Measurements from ENCODE around the gene FUT8. TPM values are rescaled to one million over a fixed set of nuclear protein-coding genes. Genes with fewer than 3 reads are reported as not detected.

The FUT8 gene
- total RNA-seq (2012; rRNA removed), result 60.9 and 81.1 TPM in 2 replicates

GRCh38 chr14:65412032-65412846 is at the start of gene FUT8:
FUT8 (plus strand) TSS chr14:65412730; CDS start chr14:65561564, 148,834 bp downstream.
- Histone ChIP-seq H3K4me2 (ENCODE audit: low read length) (peak within 1 kb of the TSS; percentile 96), H3K4me1 (ENCODE audit: control insufficient read depth, insufficient read depth, low read length) (peaks cover 17% of the 10 kb centered on the region), H3K9ac (ENCODE audit: low read depth, low read length) (peak within 1 kb of the TSS; percentile 96), H3K36me3 (ENCODE audit: insufficient read depth, low read length) (no peaks in the 10 kb centered on the region), H3K4me3 (ENCODE audit: low read length) (peak within 1 kb of the TSS; percentile 89), H3K9me3 (replicated peaks; ENCODE audit: low read length) (no peaks in the 10 kb centered on the region), H3K27me3 (ENCODE audit: control insufficient read depth, insufficient read depth, low read length) (no peaks in the 10 kb centered on the region)

GRCh38 chr14:65366802-65367565 is 45.5 kb upstream of the FUT8 start:
- Histone ChIP-seq H3K4me1 (ENCODE audit: control insufficient read depth, insufficient read depth, low read length) (peaks cover 5% of the 10 kb centered on the region), H3K4me2 (ENCODE audit: low read length) (no peak overlapping the region), H3K36me3 (ENCODE audit: insufficient read depth, low read length) (no peaks in the 10 kb centered on the region), H3K4me3 (ENCODE audit: low read length) (no peak overlapping the region), H3K27me3 (ENCODE audit: control insufficient read depth, insufficient read depth, low read length) (no peaks in the 10 kb centered on the region), H3K9ac (ENCODE audit: low read depth, low read length) (no peak overlapping the region), H3K9me3 (replicated peaks; ENCODE audit: low read length) (no peaks in the 10 kb centered on the region)

- Histone ChIP-seq H3K27me3 (ENCODE audit: control insufficient read depth, insufficient read depth, low read length) (no peaks in the 10 kb centered on the region), H3K9ac (ENCODE audit: low read depth, low read length) (no peak overlapping the region), H3K4me2 (ENCODE audit: low read length) (no peak overlapping the region), H3K9me3 (replicated peaks; ENCODE audit: low read length) (no peaks in the 10 kb centered on the region), H3K36me3 (ENCODE audit: insufficient read depth, low read length) (no peaks in the 10 kb centered on the region), H3K4me1 (ENCODE audit: control insufficient read depth, insufficient read depth, low read length) (peaks cover 4% of the 10 kb centered on the region), H3K4me3 (ENCODE audit: low read length) (no peak overlapping the region)
Observed at GRCh38 chr14:65369560-65369959, 43.0 kb upstream of the FUT8 start.

- no peak overlapping the region for H3K4me2 ChIP-seq (ENCODE audit: low read length)
- peaks cover 4% of the 10 kb centered on the region for H3K4me1 ChIP-seq (ENCODE audit: control insufficient read depth, insufficient read depth, low read length)
- no peak overlapping the region for H3K9ac ChIP-seq (ENCODE audit: low read depth, low read length)
- H3K9me3 ChIP-seq (replicated peaks; ENCODE audit: low read length), result no peaks in the 10 kb centered on the region
- no peaks in the 10 kb centered on the region for H3K27me3 ChIP-seq (ENCODE audit: control insufficient read depth, insufficient read depth, low read length)
- no peak overlapping the region for H3K4me3 ChIP-seq (ENCODE audit: low read length)
- no peaks in the 10 kb centered on the region for H3K36me3 ChIP-seq (ENCODE audit: insufficient read depth, low read length)
Observed at GRCh38 chr14:65370801-65371248, 41.7 kb upstream of the FUT8 start.

GRCh38 chr14:65371784-65372183 is 40.7 kb upstream of the FUT8 start:
- H3K27me3 ChIP-seq (ENCODE audit: control insufficient read depth, insufficient read depth, low read length), result no peaks in the 10 kb centered on the region
- H3K9me3 ChIP-seq (replicated peaks; ENCODE audit: low read length), result no peaks in the 10 kb centered on the region
- H3K4me3 ChIP-seq (ENCODE audit: low read length), result no peak overlapping the region
- peaks cover 4% of the 10 kb centered on the region for H3K4me1 ChIP-seq (ENCODE audit: control insufficient read depth, insufficient read depth, low read length)
- no peaks in the 10 kb centered on the region for H3K36me3 ChIP-seq (ENCODE audit: insufficient read depth, low read length)
- no peak overlapping the region for H3K4me2 ChIP-seq (ENCODE audit: low read length)
- no peak overlapping the region for H3K9ac ChIP-seq (ENCODE audit: low read depth, low read length)

GRCh38 chr14:65373016-65373670 is 39.4 kb upstream of the FUT8 start:
- Histone ChIP-seq H3K4me3 (ENCODE audit: low read length) (peak overlapping the region; percentile 48), H3K27me3 (ENCODE audit: control insufficient read depth, insufficient read depth, low read length) (peaks cover 3% of the 10 kb centered on the region), H3K36me3 (ENCODE audit: insufficient read depth, low read length) (no peaks in the 10 kb centered on the region), H3K9me3 (replicated peaks; ENCODE audit: low read length) (no peaks in the 10 kb centered on the region), H3K9ac (ENCODE audit: low read depth, low read length) (no peak overlapping the region), H3K4me1 (ENCODE audit: control insufficient read depth, insufficient read depth, low read length) (peaks cover 4% of the 10 kb centered on the region), H3K4me2 (ENCODE audit: low read length) (peak overlapping the region; percentile 78)

GRCh38 chr14:65373671-65374039 is 38.9 kb upstream of the FUT8 start:
- H3K27me3 ChIP-seq (ENCODE audit: control insufficient read depth, insufficient read depth, low read length), result peaks cover 3% of the 10 kb centered on the region
- H3K4me3 ChIP-seq (ENCODE audit: low read length), result peak overlapping the region; percentile 48
- H3K4me2 ChIP-seq (ENCODE audit: low read length), result peak overlapping the region; percentile 78
- peaks cover 4% of the 10 kb centered on the region for H3K4me1 ChIP-seq (ENCODE audit: control insufficient read depth, insufficient read depth, low read length)
- no peaks in the 10 kb centered on the region for H3K36me3 ChIP-seq (ENCODE audit: insufficient read depth, low read length)
- H3K9me3 ChIP-seq (replicated peaks; ENCODE audit: low read length), result no peaks in the 10 kb centered on the region
- no peak overlapping the region for H3K9ac ChIP-seq (ENCODE audit: low read depth, low read length)

GRCh38 chr14:65377576-65377975 is 35.0 kb upstream of the FUT8 start:
- H3K9me3 ChIP-seq (replicated peaks; ENCODE audit: low read length), result no peaks in the 10 kb centered on the region
- no peaks in the 10 kb centered on the region for H3K36me3 ChIP-seq (ENCODE audit: insufficient read depth, low read length)
- no peak overlapping the region for H3K4me3 ChIP-seq (ENCODE audit: low read length)
- peaks cover 3% of the 10 kb centered on the region for H3K27me3 ChIP-seq (ENCODE audit: control insufficient read depth, insufficient read depth, low read length)
- H3K4me2 ChIP-seq (ENCODE audit: low read length), result no peak overlapping the region
- peaks cover 4% of the 10 kb centered on the region for H3K4me1 ChIP-seq (ENCODE audit: control insufficient read depth, insufficient read depth, low read length)
- H3K9ac ChIP-seq (ENCODE audit: low read depth, low read length), result no peak overlapping the region

GRCh38 chr14:65382586-65382985 is 29.9 kb upstream of the FUT8 start:
- no peak overlapping the region for H3K9ac ChIP-seq (ENCODE audit: low read depth, low read length)
- H3K9me3 ChIP-seq (replicated peaks; ENCODE audit: low read length), result no peaks in the 10 kb centered on the region
- H3K4me2 ChIP-seq (ENCODE audit: low read length), result no peak overlapping the region
- H3K4me1 ChIP-seq (ENCODE audit: control insufficient read depth, insufficient read depth, low read length), result no peaks in the 10 kb centered on the region
- no peak overlapping the region for H3K4me3 ChIP-seq (ENCODE audit: low read length)
- no peaks in the 10 kb centered on the region for H3K36me3 ChIP-seq (ENCODE audit: insufficient read depth, low read length)
- H3K27me3 ChIP-seq (ENCODE audit: control insufficient read depth, insufficient read depth, low read length), result peaks cover 2% of the 10 kb centered on the region

GRCh38 chr14:65387171-65387570 is 25.4 kb upstream of the FUT8 start:
- Histone ChIP-seq H3K4me1 (ENCODE audit: control insufficient read depth, insufficient read depth, low read length) (no peaks in the 10 kb centered on the region), H3K4me2 (ENCODE audit: low read length) (no peak overlapping the region), H3K4me3 (ENCODE audit: low read length) (no peak overlapping the region), H3K36me3 (ENCODE audit: insufficient read depth, low read length) (no peaks in the 10 kb centered on the region), H3K9ac (ENCODE audit: low read depth, low read length) (no peak overlapping the region), H3K9me3 (replicated peaks; ENCODE audit: low read length) (no peaks in the 10 kb centered on the region), H3K27me3 (ENCODE audit: control insufficient read depth, insufficient read depth, low read length) (no peaks in the 10 kb centered on the region)

- Histone ChIP-seq H3K4me1 (ENCODE audit: control insufficient read depth, insufficient read depth, low read length) (no peaks in the 10 kb centered on the region), H3K9ac (ENCODE audit: low read depth, low read length) (no peak overlapping the region), H3K4me2 (ENCODE audit: low read length) (no peak overlapping the region), H3K36me3 (ENCODE audit: insufficient read depth, low read length) (no peaks in the 10 kb centered on the region), H3K9me3 (replicated peaks; ENCODE audit: low read length) (no peaks in the 10 kb centered on the region), H3K4me3 (ENCODE audit: low read length) (no peak overlapping the region), H3K27me3 (ENCODE audit: control insufficient read depth, insufficient read depth, low read length) (no peaks in the 10 kb centered on the region)
Observed at GRCh38 chr14:65387628-65388027, 24.9 kb upstream of the FUT8 start.

All from skeletal muscle satellite cell (primary cell).